Right lobe of liver (tissue), 6 donors: Measurements from ENCODE around the gene IGF2R. TPM values are rescaled to one million over a fixed set of nuclear protein-coding genes. Genes with fewer than 3 reads are reported as not detected.

Source experiments
- ATAC-seq, 4 donors: fragments of 200-7000 bp; cut with Tn5 transposase; one replicate each; pipeline ENCODE4 v1.9.1; 2020; ENCODE audit warnings: mild to moderate bottlenecking in 4 of 4, moderate library complexity in 4 of 4
- DNase-seq, 3 donors: peaks; one replicate each; pipeline ENCODE4 v3.0.0-alpha.2; 2020
- H3K27ac ChIP-seq, 3 donors: fragments of 200-600 bp; one replicate each; pipeline ENCODE4 v1.8.0; 2022
- H3K27me3 ChIP-seq, 2 donors: fragments of 200-600 bp; one replicate each; pipeline ENCODE4 v1.8.0; 2022
- H3K36me3 ChIP-seq, 4 donors: fragments of 200-600 bp; sonication (generic) in 1 of 4; one replicate each; pipeline versions ENCODE4 v1.5.1 to v1.8.0; 2017 to 2022; ENCODE audit warnings: control low read depth in 1 of 4
- H3K4me1 ChIP-seq, 4 donors: fragments of 200-600 bp; sonication (generic) in 1 of 4; one replicate each; pipeline versions ENCODE4 v1.5.1 to v1.8.0; 2017 to 2022; ENCODE audit warnings: control low read depth in 1 of 4
- H3K4me3 ChIP-seq, 3 donors: fragments of 200-600 bp; one replicate each; pipeline ENCODE4 v1.8.0; 2022
- H3K9me3 ChIP-seq, 4 donors: fragments of 200-600 bp; sonication (generic) in 1 of 4; one replicate each; pipeline versions ENCODE4 v1.5.1 to v1.8.0; 2017 to 2022; ENCODE audit warnings: control low read depth in 1 of 4
- POLR2A ChIP-seq: fragments of 450-650 bp; IDR thresholded peaks from one replicate; pipeline ENCODE4 v1.6.1; 2017; ENCODE audit warnings: antibody characterized with exemption, mild to moderate bottlenecking
- WGBS: methylation state at CpG from one replicate; pipeline ENCODE4 v1.1.6; 2018; ENCODE audit warnings: low coverage, low lambda C conversion rate; ENCODE audit not compliant: insufficient coverage; ENCODE audit errors: missing lambda C conversion rate; 5-methylcytosine and 5-hydroxymethylcytosine counted together
- intact Hi-C, 2 donors: fragments of 100-400 bp; cut with DNase I; formaldehyde crosslinking; loops; one replicate each; pipeline versions ENCODE4 v1.11.2 to v1.14.1; 2022
- total RNA-seq, 6 experiments: library from RNA; depleted of rRNA in 2 of 6; stranded (reverse); fragments of >200 nt in 2 of 6; fragmentation: NEBNext Ultra II Directional in 3 of 6; extraction: Animal tissue kit (Norgen Biotek cat#: 25700) in 3 of 6; gene quantifications; one replicate each; pipeline versions ENCODE4 v1.1.0 to v1.2.4, GENCODE V29; 2016 to 2023
- TF ChIP-seq, protein P1 (sequence below), 4 donors: fragments of 200-600 bp in 3 of 4; fragments of 450-650 bp in 1 of 4; IDR thresholded peaks; one replicate each; pipeline versions ENCODE4 v1.5.1 to v1.8.0; 2016 to 2022; ENCODE audit warnings: antibody characterized with exemption in 4 of 4, mild to moderate bottlenecking in 2 of 4
- donor health status: DM: no; HTN: yes; CAD: no.
- donor health status: DM: no; HTN: no; CAD: no.
- donor health status: DM: no; HTN: no; CAD: no.
- donor health status: DM: no; HTN: yes; CAD: no.
- donor health status: DM: no; HTN: yes; CAD: no.

The IGF2R gene
- total RNA-seq, 6 experiments from 2014 or later = 50.3 to 81.0 (median 67.1) TPM

DNA sequence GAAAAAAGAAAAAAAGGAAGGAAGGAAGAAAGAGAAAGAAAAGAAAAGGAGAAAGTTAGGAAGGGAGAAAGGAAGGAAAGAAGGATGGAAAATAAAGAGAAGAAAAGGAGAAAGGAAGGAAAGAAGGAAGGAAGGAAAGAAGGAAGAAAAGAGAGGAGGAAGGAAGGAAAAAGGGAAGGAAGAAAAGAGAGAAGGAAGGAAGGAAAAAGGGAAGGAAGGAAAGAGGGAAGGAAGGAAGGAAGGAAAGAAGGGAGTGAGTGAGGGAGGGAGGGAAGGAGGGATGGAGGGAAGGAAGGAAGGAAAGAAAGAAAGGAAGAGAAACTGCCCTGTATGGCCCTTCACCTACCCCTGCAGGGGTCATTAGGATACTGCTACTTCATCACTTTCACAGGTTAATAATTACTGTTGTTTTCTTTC is 12.9 kb upstream of the IGF2R start:
- no peak for TF ChIP-seq POLR2A
- TF ChIP-seq, protein P1, sequence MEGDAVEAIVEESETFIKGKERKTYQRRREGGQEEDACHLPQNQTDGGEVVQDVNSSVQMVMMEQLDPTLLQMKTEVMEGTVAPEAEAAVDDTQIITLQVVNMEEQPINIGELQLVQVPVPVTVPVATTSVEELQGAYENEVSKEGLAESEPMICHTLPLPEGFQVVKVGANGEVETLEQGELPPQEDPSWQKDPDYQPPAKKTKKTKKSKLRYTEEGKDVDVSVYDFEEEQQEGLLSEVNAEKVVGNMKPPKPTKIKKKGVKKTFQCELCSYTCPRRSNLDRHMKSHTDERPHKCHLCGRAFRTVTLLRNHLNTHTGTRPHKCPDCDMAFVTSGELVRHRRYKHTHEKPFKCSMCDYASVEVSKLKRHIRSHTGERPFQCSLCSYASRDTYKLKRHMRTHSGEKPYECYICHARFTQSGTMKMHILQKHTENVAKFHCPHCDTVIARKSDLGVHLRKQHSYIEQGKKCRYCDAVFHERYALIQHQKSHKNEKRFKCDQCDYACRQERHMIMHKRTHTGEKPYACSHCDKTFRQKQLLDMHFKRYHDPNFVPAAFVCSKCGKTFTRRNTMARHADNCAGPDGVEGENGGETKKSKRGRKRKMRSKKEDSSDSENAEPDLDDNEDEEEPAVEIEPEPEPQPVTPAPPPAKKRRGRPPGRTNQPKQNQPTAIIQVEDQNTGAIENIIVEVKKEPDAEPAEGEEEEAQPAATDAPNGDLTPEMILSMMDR (IDR thresholded peaks at IDR 0.05) = no peak
- ATAC-seq (peak in 1 of 4 donors; percentile 39), DNase-seq (no peak)
- Histone ChIP-seq H3K4me1 (no peaks in the 10 kb centered on the region), H3K27me3 (no peaks in the 10 kb centered on the region), H3K9me3 (no peaks in the 10 kb centered on the region), H3K4me3 (no peak overlapping the region), H3K36me3 (no peaks in the 10 kb centered on the region), H3K27ac (no peak overlapping the region)
- intact Hi-C loops = no loop called here

DNA sequence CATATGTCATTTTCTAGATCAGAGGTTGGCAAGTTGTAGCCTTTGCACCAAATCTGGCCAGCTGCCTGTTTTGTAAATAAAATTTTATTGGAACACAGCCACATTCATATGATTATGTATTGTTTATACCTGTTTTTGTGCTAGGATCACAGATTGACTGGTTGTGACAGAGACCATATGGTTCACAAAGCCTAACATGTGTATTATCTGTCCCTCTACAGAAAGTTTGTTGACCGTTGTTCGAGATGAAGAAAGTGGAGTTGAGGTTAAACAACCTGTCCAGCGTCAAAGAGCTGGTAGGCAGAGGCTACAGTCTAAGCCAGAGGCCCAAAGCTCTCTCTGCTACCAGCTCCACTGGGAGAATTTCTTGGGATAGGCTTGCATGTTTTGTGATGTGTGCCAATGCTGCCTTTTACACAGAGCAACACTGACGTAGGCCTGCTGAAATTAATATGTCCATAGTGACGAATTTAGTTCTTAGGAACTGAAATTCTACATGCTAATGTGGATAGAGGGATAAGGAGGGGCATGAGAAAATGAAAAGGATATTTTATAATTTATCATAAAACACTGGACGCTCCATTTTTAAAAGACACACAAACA is 11.7 kb upstream of the IGF2R start:
- no peak overlapping the region for H3K4me3 ChIP-seq
- DNase-seq = no peak
- H3K36me3 ChIP-seq = no peaks in the 10 kb centered on the region
- intact Hi-C loops = no loop called here
- no peaks in the 10 kb centered on the region for H3K4me1 ChIP-seq
- no peak overlapping the region for H3K27ac ChIP-seq
- no peaks in the 10 kb centered on the region for H3K9me3 ChIP-seq
- no peak for ATAC-seq
- TF ChIP-seq, protein P1 (IDR thresholded peaks at IDR 0.05) = no peak
- no peak for TF ChIP-seq POLR2A
- H3K27me3 ChIP-seq = no peaks in the 10 kb centered on the region
- WGBS = 83% methylated on average over 6 of the region's 6 CpGs

DNA sequence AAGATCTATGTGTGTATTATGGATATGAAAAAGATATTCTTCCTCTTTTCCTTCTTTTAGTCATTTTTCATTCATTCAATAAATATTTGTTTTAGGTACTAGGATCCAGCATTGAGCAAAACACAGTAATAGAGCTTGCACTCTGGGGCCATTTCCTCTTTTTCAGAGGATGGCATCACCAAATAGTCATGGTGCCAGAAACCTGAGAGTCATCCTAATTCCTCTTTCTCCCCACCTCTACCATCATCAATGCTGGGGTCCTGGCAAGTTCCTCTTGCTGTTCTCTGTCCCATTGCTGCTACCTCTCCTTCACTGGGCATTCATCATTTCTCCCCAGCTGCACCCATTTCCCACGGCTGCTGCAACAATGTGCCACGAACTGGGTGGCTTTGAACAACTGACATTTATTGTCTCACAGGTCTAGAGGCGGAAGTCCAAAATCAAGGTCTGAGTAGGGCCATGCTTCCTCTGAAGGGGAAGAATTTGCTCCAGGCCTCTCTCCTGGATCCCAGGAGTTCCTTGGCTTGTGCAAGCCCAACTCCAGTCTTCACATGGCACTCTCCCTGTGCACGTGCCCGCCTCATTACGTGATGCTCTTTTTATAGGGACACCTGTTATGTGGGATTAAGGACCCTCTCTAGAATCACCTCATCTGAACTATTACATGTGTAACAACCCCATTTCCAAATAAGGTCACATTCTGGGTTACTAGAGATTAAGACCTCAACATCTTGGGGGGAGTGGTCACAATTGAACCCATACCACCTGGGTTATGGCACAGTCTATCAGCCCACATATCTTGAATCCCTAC is 9.5 kb upstream of the IGF2R start:
- peak overlapping the region in 2 of 3 donors; percentile 35 to 59 for H3K27ac ChIP-seq
- 78% methylated on average over 6 of the region's 6 CpGs for WGBS
- no peak for TF ChIP-seq POLR2A
- TF ChIP-seq, protein P1 (IDR thresholded peaks at IDR 0.05) = no peak
- ATAC-seq = peak; percentile 45 to 69 (median 54)
- H3K27me3 ChIP-seq = no peaks in the 10 kb centered on the region
- no peaks in the 10 kb centered on the region for H3K9me3 ChIP-seq
- DNase-seq = no peak
- H3K36me3 ChIP-seq = no peaks in the 10 kb centered on the region
- intact Hi-C loops = no loop called here
- no peak overlapping the region for H3K4me3 ChIP-seq
- no peaks in the 10 kb centered on the region for H3K4me1 ChIP-seq

DNA sequence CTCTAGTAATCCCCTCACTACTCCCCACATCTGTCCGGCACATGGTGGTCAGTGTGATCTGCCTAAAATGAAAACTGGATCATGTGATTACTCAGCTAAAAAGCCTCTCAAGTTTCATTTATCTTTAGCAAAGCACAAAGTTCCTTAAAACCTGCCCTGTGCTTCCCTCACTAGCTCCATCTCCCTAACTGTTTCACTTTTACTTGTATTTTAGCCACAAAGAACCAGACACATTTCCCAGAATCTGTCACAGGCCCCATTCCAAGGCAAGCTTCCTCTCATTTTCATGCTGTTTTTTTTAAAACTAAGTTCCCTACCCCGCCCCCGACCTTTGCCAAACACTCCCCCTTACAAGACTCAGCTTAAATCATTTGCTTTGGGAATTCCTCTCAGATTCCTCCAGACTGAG is 8.9 kb upstream of the IGF2R start:
- ATAC-seq = peak; percentile 39 to 60 (median 50)
- 53% methylated on average over 3 of the region's 3 CpGs for WGBS
- Histone ChIP-seq H3K9me3 (no peaks in the 10 kb centered on the region), H3K27ac (peak overlapping the region in 2 of 3 donors; percentile 35 to 59), H3K36me3 (no peaks in the 10 kb centered on the region), H3K4me1 (no peaks in the 10 kb centered on the region), H3K27me3 (no peaks in the 10 kb centered on the region), H3K4me3 (no peak overlapping the region)
- TF ChIP-seq POLR2A = no peak
- TF ChIP-seq, protein P1 (IDR thresholded peaks at IDR 0.05) = no peak
- DNase-seq = no peak
- intact Hi-C loops = no loop called here
